ENCODE data around the gene NFKBIE.

Gene NFKBIE

GRCh38 chr6:44300292-44300823 is 35.0 kb upstream of the NFKBIE start:
- no peak overlapping the region for H3K27ac ChIP-seq (replicated peaks)
- no peak for TF ChIP-seq POLR2AphosphoS5 (IDR thresholded peaks at IDR 0.05; ENCODE audit: low read depth)
- no peak for TF ChIP-seq GABPA (IDR thresholded peaks at IDR 0.05; ENCODE audit: low read depth)
- TF ChIP-seq SPI1 (IDR thresholded peaks at IDR 0.05; ENCODE audit: borderline replicate concordance, low read depth) = no peak
- no peak for TF ChIP-seq REST (IDR thresholded peaks at IDR 0.05; ENCODE audit: insufficient replicate concordance, low read depth)
- TF ChIP-seq CTCF (IDR thresholded peaks at IDR 0.05; ENCODE audit: insufficient read depth, low read length) = no peak
- no peak for DNase-seq (ENCODE audit: low read depth in 1 of 2, low spot score in 1 of 2)
- H3K4me3 ChIP-seq (replicated peaks; ENCODE audit: insufficient read depth, low read length) = no peak overlapping the region
- peaks cover 19% of the 10 kb centered on the region for H3K27me3 ChIP-seq (ENCODE audit: insufficient read depth, poor library complexity, severe bottlenecking)

DNA sequence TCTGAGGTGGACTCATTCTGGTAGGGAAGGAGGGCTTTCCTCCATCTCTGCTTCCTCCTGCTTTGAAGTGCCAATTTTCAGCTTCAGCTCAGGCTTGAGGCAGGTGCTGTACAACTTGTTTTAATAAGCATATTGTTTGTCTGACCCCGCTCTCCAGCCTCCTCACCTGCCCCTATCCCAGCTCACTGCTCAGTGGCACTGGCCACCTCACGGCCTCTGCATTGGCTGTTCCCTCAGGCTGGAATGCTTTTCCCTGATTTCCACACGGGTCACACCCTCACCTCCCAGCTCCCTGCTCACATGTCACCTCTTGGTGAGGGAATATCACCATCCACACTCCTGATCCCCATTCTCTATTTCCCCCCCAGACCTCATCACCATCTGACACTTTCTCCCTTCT is 33.5 kb upstream of the NFKBIE start:
- Histone ChIP-seq H3K4me3 (replicated peaks; ENCODE audit: insufficient read depth, low read length) (no peak overlapping the region), H3K27me3 (ENCODE audit: insufficient read depth, poor library complexity, severe bottlenecking) (peaks cover 23% of the 10 kb centered on the region), H3K27ac (replicated peaks) (no peak overlapping the region)
- no peak for DNase-seq (ENCODE audit: low read depth in 1 of 2, low spot score in 1 of 2)
- no peak for TF ChIP-seq SPI1 (IDR thresholded peaks at IDR 0.05; ENCODE audit: borderline replicate concordance, low read depth)
- TF ChIP-seq POLR2AphosphoS5 (IDR thresholded peaks at IDR 0.05; ENCODE audit: low read depth) = no peak
- no peak for TF ChIP-seq REST (IDR thresholded peaks at IDR 0.05; ENCODE audit: insufficient replicate concordance, low read depth)
- no peak for TF ChIP-seq CTCF (IDR thresholded peaks at IDR 0.05; ENCODE audit: insufficient read depth, low read length)
- no peak for TF ChIP-seq GABPA (IDR thresholded peaks at IDR 0.05; ENCODE audit: low read depth)

DNA sequence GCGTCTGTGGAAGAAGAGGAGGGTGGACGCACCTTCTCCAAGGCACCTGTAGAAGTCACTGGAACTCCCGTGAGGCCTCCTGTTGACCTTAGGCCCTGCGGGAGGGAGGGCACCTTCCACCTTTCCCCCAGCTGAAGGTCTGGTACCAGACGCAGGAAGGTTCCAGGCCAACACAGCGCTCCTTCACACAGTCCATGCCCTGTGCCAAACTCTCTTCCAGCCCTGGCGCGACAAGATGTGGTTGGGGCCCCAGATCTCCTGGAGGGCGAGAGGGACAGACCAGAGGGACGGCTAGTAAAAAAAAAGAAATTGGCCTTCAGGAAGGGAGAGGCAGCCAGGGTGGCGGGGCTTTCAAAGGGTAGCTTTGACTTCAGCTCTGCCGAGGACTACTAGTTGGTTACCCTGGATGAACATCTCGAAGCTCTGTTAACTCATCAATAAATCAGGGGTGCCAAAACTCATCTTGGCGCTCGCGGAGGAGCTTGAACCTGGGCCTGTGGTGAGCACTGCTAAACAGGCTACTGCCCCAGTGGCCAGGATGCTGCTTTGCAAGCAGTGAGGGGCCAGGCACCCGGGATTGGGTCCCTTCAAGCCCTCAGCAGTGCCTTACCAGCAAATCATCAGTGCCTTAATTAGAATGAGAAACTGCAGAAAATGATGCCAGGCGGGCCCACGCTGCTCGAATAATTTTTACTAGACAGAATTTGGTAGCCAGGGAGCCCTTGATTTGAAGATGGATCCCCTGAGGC is 32.9 kb upstream of the NFKBIE start:
- TF ChIP-seq CTCF (IDR thresholded peaks at IDR 0.05; ENCODE audit: insufficient read depth, low read length) (no peak), SPI1 (IDR thresholded peaks at IDR 0.05; ENCODE audit: borderline replicate concordance, low read depth) (no peak), REST (IDR thresholded peaks at IDR 0.05; ENCODE audit: insufficient replicate concordance, low read depth) (no peak), GABPA (IDR thresholded peaks at IDR 0.05; ENCODE audit: low read depth) (no peak), POLR2AphosphoS5 (IDR thresholded peaks at IDR 0.05; ENCODE audit: low read depth) (no peak)
- peaks cover 25% of the 10 kb centered on the region for H3K27me3 ChIP-seq (ENCODE audit: insufficient read depth, poor library complexity, severe bottlenecking)
- H3K27ac ChIP-seq (replicated peaks) = no peak overlapping the region
- DNase-seq (ENCODE audit: low read depth in 1 of 2, low spot score in 1 of 2) = no peak
- H3K4me3 ChIP-seq (replicated peaks; ENCODE audit: insufficient read depth, low read length) = no peak overlapping the region

Measured in HL-60 (cell line).